Keratinocyte (primary cell): ENCODE data around the gene GSTCD. TPM values are rescaled to one million over a fixed set of nuclear protein-coding genes. Genes with fewer than 3 reads are reported as not detected.

Experiments used
- DNase-seq: peaks from one replicate; pipeline ENCODE4 v3.0.0-alpha.2; 2011; ENCODE audit warnings: low read depth, missing footprints, low spot score
- FAIRE-seq: peaks from 2 replicates; lab custom pipeline; 2011; peaks lifted over from hg19 to GRCh38; lab: Jason Lieb, UNC
- H2AFZ ChIP-seq: 2 replicates; pipeline ENCODE4 v1.6.0; 2012; ENCODE audit warnings: low read length, control low read depth, inconsistent platforms; ENCODE audit not compliant: control insufficient read depth
- H3K27ac ChIP-seq: 2 replicates; pipeline ENCODE4 v1.5.1; 2011; ENCODE audit warnings: low read length; ENCODE audit not compliant: control insufficient read depth, insufficient read depth
- H3K27me3 ChIP-seq: 3 replicates; pipeline ENCODE4 v1.6.0; 2011; ENCODE audit warnings: low read length; ENCODE audit not compliant: control insufficient read depth, insufficient read depth; ENCODE audit errors: extremely low read depth
- H3K36me3 ChIP-seq, 2 experiments: 2 replicates in 1 of 2; 3 replicates in 1 of 2; pipeline ENCODE4 v1.5.1; 2011; ENCODE audit warnings: low read length in 2 of 2, mild to moderate bottlenecking in 1 of 2; ENCODE audit not compliant: control insufficient read depth in 2 of 2, insufficient read depth in 2 of 2; ENCODE audit errors: extremely low read depth in 1 of 2
- H3K4me1 ChIP-seq: 3 replicates; pipeline ENCODE4 v1.5.1; 2011; ENCODE audit warnings: low read length; ENCODE audit not compliant: control insufficient read depth, insufficient read depth; ENCODE audit errors: extremely low read depth
- H3K4me2 ChIP-seq: 3 replicates; pipeline ENCODE4 v1.6.0; 2011; ENCODE audit warnings: low read depth, low read length; ENCODE audit not compliant: control insufficient read depth, insufficient read depth; ENCODE audit errors: extremely low read depth
- H3K4me3 ChIP-seq, 3 experiments: fragments of 200-600 bp in 1 of 3; sonication (generic) in 1 of 3; 2 replicates in 2 of 3; 3 replicates in 1 of 3; pipeline ENCODE4 v1.5.1; 2011 to 2016; ENCODE audit warnings: low read length in 3 of 3, mild to moderate bottlenecking in 3 of 3, control low read depth in 2 of 3, inconsistent platforms in 1 of 3, low read depth in 1 of 3, mixed read lengths in 1 of 3, mixed run types in 1 of 3, moderate library complexity in 1 of 3; ENCODE audit not compliant: control insufficient read depth in 2 of 3, insufficient read depth in 2 of 3; ENCODE audit errors: extremely low read depth in 1 of 3
- H3K79me2 ChIP-seq: 2 replicates; pipeline ENCODE4 v1.6.0; 2012; ENCODE audit warnings: low read length; ENCODE audit not compliant: control insufficient read depth, insufficient read depth
- H3K9ac ChIP-seq: 3 replicates; pipeline ENCODE4 v1.6.0; 2011; ENCODE audit warnings: low read length; ENCODE audit not compliant: control insufficient read depth, insufficient read depth; ENCODE audit errors: extremely low read depth
- H3K9me1 ChIP-seq: 3 replicates; pipeline ENCODE4 v1.6.0; 2011; ENCODE audit warnings: low read length; ENCODE audit not compliant: control insufficient read depth, insufficient read depth; ENCODE audit errors: extremely low read depth
- H3K9me3 ChIP-seq: 2 replicates; pipeline ENCODE4 v1.5.1; 2012; ENCODE audit warnings: low read depth, low read length; ENCODE audit not compliant: control insufficient read depth
- H4K20me1 ChIP-seq: 3 replicates; pipeline ENCODE4 v1.6.0; 2011; ENCODE audit warnings: low read length; ENCODE audit not compliant: control insufficient read depth, insufficient read depth; ENCODE audit errors: extremely low read depth
- CTCF ChIP-seq, 3 experiments: IDR thresholded peaks in 1 of 3; conservative IDR thresholded peaks in 1 of 3; optimal IDR thresholded peaks in 1 of 3; 2 replicates in 2 of 3; 3 replicates in 1 of 3; pipeline versions ENCODE3 to v1.5.1; 2011; ENCODE audit warnings: low read length in 3 of 3, mild to moderate bottlenecking in 3 of 3, moderate library complexity in 2 of 3, control low read depth in 1 of 3, inconsistent platforms in 1 of 3; ENCODE audit not compliant: insufficient read depth in 2 of 3; ENCODE audit errors: extremely low read depth in 1 of 3
- EZH2 ChIP-seq: IDR thresholded peaks from one replicate; pipeline ENCODE4 v1.6.1; 2012; ENCODE audit warnings: inconsistent platforms, mild to moderate bottlenecking, low read length, moderate library complexity
- dilution Hi-C: fragments of 300-500 bp; cut with MboI; formaldehyde crosslinking; loops from one replicate; pipeline ENCODE4 v1.7.0; 2020; ENCODE audit warnings: low sequenced_read_pairs; ENCODE audit not compliant: extremely low pct_ligation_motif_present
- polyA plus RNA-seq, 5 experiments: library from polyadenylated mRNA; depleted of rRNA in 3 of 5; stranded (reverse) in 3 of 5; stranded (forward) in 1 of 5; unstranded in 1 of 5; fragments of >200 nt; gene quantifications; 1 replicate in 1 of 5; 2 replicates in 3 of 5; 3 replicates in 1 of 5; pipeline versions ENCODE4 v1.2.1 to v1.2.3, GENCODE V29; 2011 to 2012; ENCODE audit warnings: missing spikeins in 2 of 5, low read depth in 1 of 5, low replicate concordance in 1 of 5

GSTCD gene
- polyA plus RNA-seq, 1 donor (not counting 4 experiments of a cell fraction or from before 2014, with no cell fraction given) = 23.2 TPM

GRCh38 chr4:105838082-105838481 is 129.5 kb downstream of the GSTCD start:
- no peak for TF ChIP-seq EZH2
- TF ChIP-seq CTCF (optimal IDR thresholded peaks at IDR 0.05 in 1 of 3, IDR thresholded peaks at IDR 0.05 in 1 of 3, conservative IDR thresholded peaks at IDR 0.05 in 1 of 3; ENCODE audit: extremely low read depth in 1 of 3, insufficient read depth in 2 of 3, low read length in 3 of 3) = no peak

DNA sequence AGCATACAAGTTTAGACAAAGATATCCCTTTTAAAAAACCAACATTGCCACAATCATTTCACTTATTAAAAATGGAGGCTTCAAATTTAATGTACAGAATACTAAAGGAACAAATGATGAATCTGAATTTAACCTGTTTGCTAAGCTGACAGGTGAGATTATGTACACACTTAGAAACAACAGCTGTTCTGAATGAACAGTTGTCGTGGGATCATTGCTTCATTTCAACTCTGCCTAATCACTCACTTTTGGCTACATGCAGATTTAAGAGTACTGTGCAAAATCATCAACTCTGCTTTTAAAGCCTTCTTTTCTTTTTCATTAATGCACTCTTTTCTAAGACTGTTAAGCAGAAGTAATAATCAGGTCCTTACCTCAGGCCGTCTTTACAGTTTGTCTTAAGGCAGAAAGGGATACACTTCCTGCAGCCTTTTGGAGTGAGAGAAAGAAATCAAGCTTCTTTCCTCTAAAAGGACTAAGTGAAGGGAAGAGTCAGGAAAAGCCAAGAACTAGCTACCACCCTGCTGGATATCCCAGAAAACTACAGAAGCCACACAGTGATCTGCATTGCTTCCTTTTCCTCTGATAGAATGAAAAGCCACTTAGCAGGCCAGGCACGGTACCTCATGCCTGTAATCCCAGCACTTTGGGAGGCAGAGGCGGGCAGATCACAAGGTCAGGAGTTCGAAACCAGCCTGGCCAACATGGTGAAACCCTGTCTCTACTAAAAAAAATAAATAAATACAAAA is 132.0 kb downstream of the GSTCD start:
- no peaks in the 10 kb centered on the region for H3K79me2 ChIP-seq
- dilution Hi-C loops = no loop called here

More at GRCh38 chr4:105838082-105838481, 129.5 kb downstream of the GSTCD start:
- no peak overlapping the region for H3K9ac ChIP-seq
- H3K9me1 ChIP-seq = no peaks in the 10 kb centered on the region
- dilution Hi-C loops = no loop called here
- DNase-seq (no peak), FAIRE-seq (no peak)
- H2AFZ ChIP-seq = no peak overlapping the region
- H3K4me2 ChIP-seq = no peak overlapping the region
- no peaks in the 10 kb centered on the region for H3K9me3 ChIP-seq
- H3K36me3 ChIP-seq = peaks cover 0 to 5% of the 10 kb centered on the region in 2 experiments
- no peaks in the 10 kb centered on the region for H3K79me2 ChIP-seq
- no peak overlapping the region for H3K4me3 ChIP-seq
- no peaks in the 10 kb centered on the region for H3K4me1 ChIP-seq
- no peaks in the 10 kb centered on the region for H4K20me1 ChIP-seq
- no peaks in the 10 kb centered on the region for H3K27me3 ChIP-seq
- H3K27ac ChIP-seq = no peak overlapping the region

More for the DNA sequence above, 132.0 kb downstream of the GSTCD start:
- Histone ChIP-seq H3K9me1 (no peaks in the 10 kb centered on the region), H3K27ac (no peak overlapping the region), H3K4me2 (no peak overlapping the region), H3K4me3 (no peak overlapping the region), H4K20me1 (no peaks in the 10 kb centered on the region), H3K27me3 (no peaks in the 10 kb centered on the region), H2AFZ (no peak overlapping the region), H3K4me1 (peaks cover 7% of the 10 kb centered on the region), H3K36me3 (peaks cover 2 to 5% of the 10 kb centered on the region in 2 experiments), H3K9me3 (no peaks in the 10 kb centered on the region), H3K9ac (no peak overlapping the region)
- DNase-seq (no peak), FAIRE-seq (no peak)
- TF ChIP-seq EZH2 = no peak
- TF ChIP-seq CTCF (optimal IDR thresholded peaks at IDR 0.05 in 1 of 3, IDR thresholded peaks at IDR 0.05 in 1 of 3, conservative IDR thresholded peaks at IDR 0.05 in 1 of 3; ENCODE audit: extremely low read depth in 1 of 3, insufficient read depth in 2 of 3, low read length in 3 of 3) = no peak
